ENCODE data around the gene SAMD4A. TPM values are rescaled to one million over a fixed set of nuclear protein-coding genes. Genes with fewer than 3 reads are reported as not detected.

SAMD4A gene
- total and polyA plus RNA-seq, 2 experiments from 2014 or later, result 7.2 to 33.0 TPM

DNA sequence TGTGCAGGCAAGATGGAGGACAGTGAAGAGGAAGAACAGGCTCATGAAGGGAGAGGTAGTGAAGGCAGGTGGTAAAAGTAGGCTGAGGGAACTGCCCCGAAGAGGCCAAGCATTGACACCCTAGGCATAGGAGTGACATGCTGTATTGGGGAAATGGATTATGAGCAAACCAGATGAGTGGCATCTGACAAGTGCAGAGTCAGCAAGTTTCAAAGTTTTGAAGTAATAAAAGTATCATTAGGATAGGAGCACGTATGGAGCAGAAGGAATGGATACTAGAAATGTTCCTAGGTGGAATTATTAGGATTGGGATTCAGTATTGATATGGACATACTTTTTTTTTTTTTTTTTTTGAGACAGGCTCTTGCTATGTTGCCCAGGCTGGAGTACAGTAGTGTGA, 139.8 kb downstream of the SAMD4A start:
- no peak for DNase-seq
- Histone ChIP-seq H3K9me2 (ENCODE audit: insufficient read depth) (no peaks in the 10 kb centered on the region), H2AFZ (no peak overlapping the region), H3K27me3 (replicated peaks; ENCODE audit: insufficient read depth) (no peaks in the 10 kb centered on the region), H3K79me2 (ENCODE audit: insufficient read depth) (peaks cover 99% of the 10 kb centered on the region), H3K4me1 (ENCODE audit: insufficient read depth) (peaks cover under 1% of the 10 kb centered on the region), H3K27ac (no peak overlapping the region), H4K20me1 (ENCODE audit: insufficient read depth) (peaks cover 8% of the 10 kb centered on the region; the same call in 1 of the 2 replicates), H3F3A (ENCODE audit: insufficient read depth) (0 out of 2 replicates have a peak, but pooled peaks cover under 1% of the 10 kb centered on the region), H3K9me3 (ENCODE audit: low read depth) (no peaks in the 10 kb centered on the region), H3K9ac (no peak overlapping the region), H3K4me2 (ENCODE audit: unreplicated experiment) (no peak overlapping the region), H3K36me3 (ENCODE audit: low read depth) (no peaks in the 10 kb centered on the region), H3K4me3 (no peak overlapping the region)
- TF ChIP-seq EZH2phosphoT487 (IDR thresholded peaks at IDR 0.05; ENCODE audit: insufficient read depth, low read depth), result no peak
- TF ChIP-seq EZH2 (IDR thresholded peaks at IDR 0.05; ENCODE audit: insufficient read depth, poor library complexity, severe bottlenecking), result no peak
- in situ Hi-C loops (cut with MboI), result no loop called here
- 86 to 97% methylated on average over 2 of the region's 2 CpGs for WGBS, 2 experiments (ENCODE audit: low coverage in 1 of 2, low lambda C conversion rate in 2 of 2, missing lambda C conversion rate in 2 of 2)

DNA sequence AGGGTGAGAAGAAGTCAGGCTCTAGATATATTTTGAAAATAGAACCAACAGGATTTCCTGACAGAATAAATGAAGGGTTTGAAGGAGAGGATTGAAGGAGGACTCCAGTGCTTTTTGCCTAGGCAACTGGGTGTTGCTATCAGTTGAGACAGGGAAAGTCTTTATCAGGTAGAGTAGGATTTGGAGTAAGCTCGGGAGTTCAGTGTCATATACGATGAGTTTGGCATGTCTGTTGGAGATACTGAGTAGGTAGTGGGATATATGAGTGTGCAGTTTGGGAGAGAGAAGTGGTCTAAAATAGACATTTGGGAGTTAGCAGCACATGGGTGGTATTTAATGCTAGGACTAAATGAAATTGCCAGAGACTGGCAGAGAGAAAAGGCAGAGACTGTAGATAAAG, 141.2 kb downstream of the SAMD4A start:
- WGBS, 2 experiments (ENCODE audit: low coverage in 1 of 2, low lambda C conversion rate in 2 of 2, missing lambda C conversion rate in 2 of 2), result 90% methylated on average over 2 of the region's 2 CpGs
- Histone ChIP-seq H3K9me2 (ENCODE audit: insufficient read depth) (no peaks in the 10 kb centered on the region), H3K4me2 (ENCODE audit: unreplicated experiment) (no peak overlapping the region), H3K27me3 (replicated peaks; ENCODE audit: insufficient read depth) (no peaks in the 10 kb centered on the region), H2AFZ (no peak overlapping the region), H3K9ac (no peak overlapping the region), H3K4me3 (no peak overlapping the region), H3K36me3 (ENCODE audit: low read depth) (no peaks in the 10 kb centered on the region), H4K20me1 (ENCODE audit: insufficient read depth) (peaks cover 8% of the 10 kb centered on the region; the same call in 1 of the 2 replicates), H3K4me1 (ENCODE audit: insufficient read depth) (peaks cover 15% of the 10 kb centered on the region), H3K9me3 (ENCODE audit: low read depth) (no peaks in the 10 kb centered on the region), H3F3A (ENCODE audit: insufficient read depth) (peaks cover 15% of the 10 kb centered on the region; the same call in 1 of the 2 replicates), H3K27ac (no peak overlapping the region), H3K79me2 (ENCODE audit: insufficient read depth) (peaks cover 99% of the 10 kb centered on the region)
- DNase-seq, result no peak
- in situ Hi-C loops (cut with MboI), result no loop called here
- TF ChIP-seq EZH2 (IDR thresholded peaks at IDR 0.05; ENCODE audit: insufficient read depth, poor library complexity, severe bottlenecking), result no peak
- no peak for TF ChIP-seq EZH2phosphoT487 (IDR thresholded peaks at IDR 0.05; ENCODE audit: insufficient read depth, low read depth)

DNA sequence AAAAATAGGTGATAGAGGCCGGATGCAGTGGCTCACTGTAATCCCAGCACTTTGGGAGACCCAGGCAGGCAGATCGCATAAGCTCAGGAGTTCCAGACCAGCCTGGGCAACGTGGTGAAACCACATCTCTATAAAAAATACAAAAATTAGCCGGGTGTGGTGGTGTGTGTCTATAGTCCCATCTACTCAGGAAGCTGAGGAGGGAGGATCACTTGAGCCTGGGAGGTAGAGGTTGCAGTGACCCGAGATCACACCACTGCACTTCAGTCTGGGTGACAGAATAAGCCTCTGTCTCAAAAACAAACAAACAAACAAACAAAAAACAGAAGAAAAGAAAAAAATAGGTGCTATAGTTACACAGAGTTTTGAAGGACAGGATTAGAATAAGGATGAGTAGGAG, 142.1 kb downstream of the SAMD4A start:
- Histone ChIP-seq H3K36me3 (ENCODE audit: low read depth) (no peaks in the 10 kb centered on the region), H3K4me2 (ENCODE audit: unreplicated experiment) (no peak overlapping the region), H3K4me3 (no peak overlapping the region), H3F3A (ENCODE audit: insufficient read depth) (peaks cover 15% of the 10 kb centered on the region; the same call in 1 of the 2 replicates), H3K9me3 (ENCODE audit: low read depth) (no peaks in the 10 kb centered on the region), H2AFZ (no peak overlapping the region), H3K9me2 (ENCODE audit: insufficient read depth) (no peaks in the 10 kb centered on the region), H3K9ac (no peak overlapping the region), H4K20me1 (ENCODE audit: insufficient read depth) (peaks cover 8% of the 10 kb centered on the region; the same call in 1 of the 2 replicates), H3K27ac (no peak overlapping the region), H3K4me1 (ENCODE audit: insufficient read depth) (peaks cover 22% of the 10 kb centered on the region), H3K79me2 (ENCODE audit: insufficient read depth) (peaks cover 99% of the 10 kb centered on the region), H3K27me3 (replicated peaks; ENCODE audit: insufficient read depth) (no peaks in the 10 kb centered on the region)
- TF ChIP-seq EZH2 (IDR thresholded peaks at IDR 0.05; ENCODE audit: insufficient read depth, poor library complexity, severe bottlenecking) (no peak), EZH2phosphoT487 (IDR thresholded peaks at IDR 0.05; ENCODE audit: insufficient read depth, low read depth) (no peak)
- in situ Hi-C loops (cut with MboI), result no loop called here
- no peak for DNase-seq
- WGBS, 2 experiments (ENCODE audit: low coverage in 1 of 2, low lambda C conversion rate in 2 of 2, missing lambda C conversion rate in 2 of 2), result 84 to 89% methylated on average over 5 of the region's 5 CpGs

DNA sequence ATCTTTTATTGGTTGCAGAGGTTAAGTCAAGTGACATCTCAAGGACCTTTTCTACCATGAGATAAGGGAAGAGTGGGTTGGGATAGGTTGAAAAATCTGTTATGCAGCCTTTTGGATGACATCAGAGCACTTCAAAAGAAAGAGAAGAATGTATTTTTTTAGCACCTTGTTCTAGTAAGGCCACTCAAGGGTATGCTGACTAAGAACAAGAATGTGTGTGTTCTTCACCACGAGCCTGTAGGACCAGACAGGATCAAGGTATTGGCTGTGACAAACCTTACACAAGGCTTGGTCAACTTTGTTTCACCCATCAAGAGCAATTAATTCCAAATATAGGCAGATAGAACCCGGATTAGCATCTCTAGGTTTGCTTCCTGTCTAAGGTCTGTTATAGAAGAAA, 142.5 kb downstream of the SAMD4A start:
- no peaks in the 10 kb centered on the region for H3K9me2 ChIP-seq (ENCODE audit: insufficient read depth)
- peaks cover 8% of the 10 kb centered on the region; the same call in 1 of the 2 replicates for H4K20me1 ChIP-seq (ENCODE audit: insufficient read depth)
- in situ Hi-C loops (cut with MboI), result no loop called here
- DNase-seq, result no peak
- H3K4me2 ChIP-seq (ENCODE audit: unreplicated experiment), result no peak overlapping the region
- H3K27me3 ChIP-seq (replicated peaks; ENCODE audit: insufficient read depth), result no peaks in the 10 kb centered on the region
- H3K79me2 ChIP-seq (ENCODE audit: insufficient read depth), result peaks cover 99% of the 10 kb centered on the region
- no peak overlapping the region for H3K27ac ChIP-seq
- H3K36me3 ChIP-seq (ENCODE audit: low read depth), result no peaks in the 10 kb centered on the region
- WGBS, 2 experiments (ENCODE audit: low coverage in 1 of 2, low lambda C conversion rate in 2 of 2, missing lambda C conversion rate in 2 of 2), result 77 to 81% methylated on average over 2 of the region's 2 CpGs
- no peak overlapping the region for H3K9ac ChIP-seq
- H3K4me1 ChIP-seq (ENCODE audit: insufficient read depth), result peaks cover 22% of the 10 kb centered on the region
- peaks cover 15% of the 10 kb centered on the region; the same call in 1 of the 2 replicates for H3F3A ChIP-seq (ENCODE audit: insufficient read depth)
- no peaks in the 10 kb centered on the region for H3K9me3 ChIP-seq (ENCODE audit: low read depth)
- TF ChIP-seq EZH2phosphoT487 (IDR thresholded peaks at IDR 0.05; ENCODE audit: insufficient read depth, low read depth) (no peak), EZH2 (IDR thresholded peaks at IDR 0.05; ENCODE audit: insufficient read depth, poor library complexity, severe bottlenecking) (no peak)
- no peak overlapping the region for H3K4me3 ChIP-seq
- H2AFZ ChIP-seq, result no peak overlapping the region

DNA sequence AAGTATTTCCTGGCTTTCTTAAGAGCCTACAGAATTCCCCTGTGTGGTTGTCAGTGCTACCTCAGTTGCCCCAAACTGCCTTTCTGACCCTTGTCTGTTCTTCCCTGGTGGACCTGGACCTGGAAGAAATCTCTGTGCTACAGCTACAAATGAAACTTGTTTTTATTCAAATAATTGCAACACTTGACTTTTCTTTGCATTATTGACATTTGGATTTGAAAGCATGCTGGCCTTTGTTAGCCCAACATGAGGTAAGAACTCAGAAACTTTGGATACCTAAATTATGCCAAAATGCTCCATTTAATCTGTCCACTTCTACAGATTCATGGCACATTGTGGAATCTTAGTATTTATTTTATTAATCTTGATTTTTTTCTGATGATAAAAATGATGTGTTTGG, 142.9 kb downstream of the SAMD4A start:
- Histone ChIP-seq H3K36me3 (ENCODE audit: low read depth) (no peaks in the 10 kb centered on the region), H3K9me3 (ENCODE audit: low read depth) (no peaks in the 10 kb centered on the region), H3K27ac (no peak overlapping the region), H2AFZ (no peak overlapping the region), H3K4me2 (ENCODE audit: unreplicated experiment) (no peak overlapping the region), H3F3A (ENCODE audit: insufficient read depth) (peaks cover 15% of the 10 kb centered on the region; the same call in 1 of the 2 replicates), H3K9me2 (ENCODE audit: insufficient read depth) (no peaks in the 10 kb centered on the region), H4K20me1 (ENCODE audit: insufficient read depth) (peaks cover 5% of the 10 kb centered on the region; the same call in 1 of the 2 replicates), H3K4me3 (no peak overlapping the region), H3K79me2 (ENCODE audit: insufficient read depth) (peaks cover 99% of the 10 kb centered on the region), H3K27me3 (replicated peaks; ENCODE audit: insufficient read depth) (no peaks in the 10 kb centered on the region), H3K9ac (no peak overlapping the region), H3K4me1 (ENCODE audit: insufficient read depth) (peaks cover 22% of the 10 kb centered on the region)
- no peak for TF ChIP-seq EZH2phosphoT487 (IDR thresholded peaks at IDR 0.05; ENCODE audit: insufficient read depth, low read depth)
- TF ChIP-seq EZH2 (IDR thresholded peaks at IDR 0.05; ENCODE audit: insufficient read depth, poor library complexity, severe bottlenecking), result no peak
- in situ Hi-C loops (cut with MboI), result no loop called here
- DNase-seq, result no peak
